Embryonic facial prominence (tissue), 1 donor: ENCODE measurements around the gene IMMT.

ENCODE experiments used
- DNase-seq: peaks from one replicate; pipeline ENCODE4 v3.0.0-alpha.2; 2016; ENCODE audit errors: extremely low spot score

IMMT gene

GRCh38 chr2:86199834-86200177 is 4.5 kb upstream of the IMMT start:
- no peak for DNase-seq

- DNase-seq, result no peak
These were observed 636 bp upstream of the IMMT start for GRCh38 chr2:86195808-86196387.

- no peak for DNase-seq
These were observed 559 bp downstream of the IMMT start for GRCh38 chr2:86194751-86195054.

GRCh38 chr2:86193901-86194567 is 1.2 kb downstream of the IMMT start:
- DNase-seq, result no peak

GRCh38 chr2:86189782-86190416 is 5.4 kb downstream of the IMMT start:
- no peak for DNase-seq

- DNase-seq, result no peak
These were observed 8.8 kb downstream of the IMMT start for GRCh38 chr2:86186431-86186830.

GRCh38 chr2:86185517-86186212 is 9.6 kb downstream of the IMMT start:
- no peak for DNase-seq

GRCh38 chr2:86176597-86176996 is 18.7 kb downstream of the IMMT start:
- DNase-seq, result no peak

- DNase-seq, result no peak
These were observed 19.4 kb downstream of the IMMT start for GRCh38 chr2:86175828-86176227.

GRCh38 chr2:86174445-86174844 is 20.8 kb downstream of the IMMT start:
- DNase-seq, result no peak

GRCh38 chr2:86172610-86173009 is 22.7 kb downstream of the IMMT start:
- no peak for DNase-seq

GRCh38 chr2:86171295-86171694 is 24.0 kb downstream of the IMMT start:
- no peak for DNase-seq

- no peak for DNase-seq
These were observed 24.8 kb downstream of the IMMT start for GRCh38 chr2:86170449-86170848.

- DNase-seq, result no peak
These were observed 34.9 kb downstream of the IMMT start for GRCh38 chr2:86160156-86160952.

- no peak for DNase-seq
These were observed 37.0 kb downstream of the IMMT start for GRCh38 chr2:86158286-86158685.

GRCh38 chr2:86157009-86157556 is 38.2 kb downstream of the IMMT start:
- DNase-seq, result no peak

GRCh38 chr2:86150502-86150901 is 44.8 kb downstream of the IMMT start:
- no peak for DNase-seq

- DNase-seq, result no peak
These were observed 47.5 kb downstream of the IMMT start for GRCh38 chr2:86147793-86148192.

- DNase-seq, result no peak
These were observed 51.2 kb downstream of the IMMT start for GRCh38 chr2:86143926-86144685.

- DNase-seq, result no peak
These were observed 52.0 kb downstream of the IMMT start for GRCh38 chr2:86143307-86143706.
